Heart left ventricle (tissue), 16 donors: ENCODE measurements around the gene BAZ2B. TPM values are rescaled to one million over a fixed set of nuclear protein-coding genes. Genes with fewer than 3 reads are reported as not detected.
"Not testable (repeated sequence)": the region's sequence is repeated elsewhere in the genome, so short reads cannot be mapped to it uniquely, and the experiment has no call there.

Source experiments
- ATAC-seq, 4 donors: fragments of 200-7000 bp; cut with Tn5 transposase; one replicate each; pipeline ENCODE4 v1.9.1; 2020 to 2022; ENCODE audit warnings: moderate library complexity in 4 of 4, mild to moderate bottlenecking in 3 of 4, moderate number of reproducible peaks in 1 of 4
- DNase-seq, 5 donors: peaks; one replicate each; pipeline ENCODE4 v3.0.0-alpha.2; 2020
- H3K27ac ChIP-seq, 12 donors: fragments of 200-600 bp; sonication (generic) in 4 of 12; one replicate each; pipeline versions ENCODE4 v1.5.0 to v1.8.0; 2016 to 2022; ENCODE audit warnings: mild to moderate bottlenecking in 2 of 12
- H3K27me3 ChIP-seq, 9 donors: fragments of 200-600 bp; sonication (generic) in 2 of 9; one replicate each; pipeline versions ENCODE4 v1.5.1 to v1.8.0; 2016 to 2022; ENCODE audit warnings: mild to moderate bottlenecking in 3 of 9
- H3K36me3 ChIP-seq, 9 donors: fragments of 200-600 bp; sonication (generic) in 2 of 9; one replicate each; pipeline versions ENCODE4 v1.5.0 to v1.8.0; 2018 to 2022; ENCODE audit warnings: mild to moderate bottlenecking in 2 of 9
- H3K4me1 ChIP-seq, 12 donors: fragments of 200-600 bp; sonication (generic) in 4 of 12; one replicate each; pipeline versions ENCODE4 v1.5.0 to v1.8.0; 2016 to 2022; ENCODE audit warnings: mild to moderate bottlenecking in 3 of 12
- H3K4me3 ChIP-seq, 12 donors: fragments of 200-600 bp; sonication (generic) in 4 of 12; one replicate each; pipeline versions ENCODE4 v1.5.0 to v1.8.0; 2017 to 2022; ENCODE audit warnings: mild to moderate bottlenecking in 9 of 12, moderate library complexity in 4 of 12
- H3K9me3 ChIP-seq, 12 donors: fragments of 200-600 bp; sonication (generic) in 4 of 12; one replicate each; pipeline versions ENCODE4 v1.5.0 to v1.8.0; 2016 to 2022; ENCODE audit warnings: mild to moderate bottlenecking in 1 of 12
- CTCF ChIP-seq, 12 donors: fragments of 200-600 bp; sonication (generic) in 4 of 12; IDR thresholded peaks; one replicate each; pipeline versions ENCODE4 v1.5.0 to v1.8.0; 2018 to 2022; ENCODE audit warnings: antibody characterized with exemption in 12 of 12, mild to moderate bottlenecking in 5 of 12
- POLR2A ChIP-seq, 2 donors: fragments of 450-650 bp; IDR thresholded peaks; one replicate each; pipeline ENCODE4 v1.6.1; 2017; ENCODE audit warnings: antibody characterized with exemption in 2 of 2, mild to moderate bottlenecking in 2 of 2, moderate library complexity in 2 of 2
- WGBS, 4 donors: extraction: QIAGEN DNeasy Blood & Tissue Kit in 2 of 4; methylation state at CpG; one replicate each; pipeline versions ENCODE4 v1.1.5 to v1.1.7; 2013 to 2018; 5-methylcytosine and 5-hydroxymethylcytosine counted together
- intact Hi-C, 10 donors: fragments of 100-400 bp; cut with DNase I; formaldehyde crosslinking; loops; one replicate each; pipeline versions ENCODE4 v1.11.1 to v1.14.2; 2022
- polyA plus RNA-seq, 2 donors: library from polyadenylated mRNA; stranded (reverse); fragments of 200-250 nt; gene quantifications; one replicate each; pipeline ENCODE4 v1.2.3, GENCODE V29; 2013
- total RNA-seq, 9 donors: library from RNA; depleted of rRNA in 2 of 9; stranded (reverse); fragments of >200 nt in 2 of 9; fragmentation: NEBNext Ultra II Directional in 3 of 9; extraction: Animal tissue kit (Norgen Biotek cat#: 25700) in 3 of 9; gene quantifications; one replicate each; pipeline versions ENCODE4 v1.1.0 to v1.2.4, GENCODE V29; 2016 to 2023
- donor health status: ischemic (EF 13 %, LVEDD 7.1; RV severe dilation, severe dysfunction).
- donor health status: healthy with polysubstance abuse.
- donor health status: DM: no; HTN: yes; CAD: no.
- donor health status: DM: no; HTN: no; CAD: no.
- donor health status: ischemic (EF 25% LVEDD 6.9; RV normal size, moderate dysfunction).
- donor health status: ischemic (EF 25% LVEDD 5.7; RV mildly dilated, moderate dysfunction).
- donor health status: healthy.
- donor health status: DM: yes; HTN: yes; CAD: no.
- donor health status: ischemic (EF 35%, LVEDD 5.7; RV mildly dilated, moderate dysfunction).
- donor health status: nonischemic (EF 11% LVEDD 7.7; RV severe dilation, severe dysfunction).
- donor health status: DM: yes; HTN: yes; CAD: no.
- donor health status: PGD.
- donor health status: ischemic (EF 29% LVEDD 5.4; RV normal size, mild dysfunction).
- donor health status: nonischemic (EF 23%, LVEDD 6.1; RV moderate dilation, normal function).

Gene BAZ2B
- total and polyA plus RNA-seq, 11 donors, result 15.3 to 56.5 (median 40.2) TPM

- Histone ChIP-seq H3K9me3 (peaks cover 0 to 6% (median 0%) of the 10 kb centered on the region in 12 donors), H3K27ac (no peak overlapping the region), H3K4me3 (no peak overlapping the region), H3K4me1 (peaks cover 0 to 15% (median 0%) of the 10 kb centered on the region in 12 donors), H3K36me3 (no peaks in the 10 kb centered on the region), H3K27me3 (no peaks in the 10 kb centered on the region)
- 86 to 96% (median 92%) methylated on average over 2 of the region's 2 CpGs for WGBS, 4 donors
- intact Hi-C loops, result no loop called here
- no peak for TF ChIP-seq POLR2A (IDR thresholded peaks at IDR 0.05)
- TF ChIP-seq CTCF (IDR thresholded peaks at IDR 0.05), result no peak
- ATAC-seq (no peak), DNase-seq (no peak)
These were observed 16.9 kb upstream of the BAZ2B start for GRCh38 chr2:159633219-159633618.

- H3K27me3 ChIP-seq, DNase-seq, ATAC-seq, H3K4me1 ChIP-seq, H3K36me3 ChIP-seq, H3K27ac ChIP-seq, H3K4me3 ChIP-seq, H3K9me3 ChIP-seq: not testable (repeated sequence)
- WGBS, 4 donors, result 88 to 97% (median 96%) methylated on average over 2 of the region's 2 CpGs
- intact Hi-C loops, result loop anchor here in 1 of 10 donors (10.0 kb wide), 1 partner anchor 79 kb away; no protein-coding TSS in a partner anchor
These were observed 9.3 kb upstream of the BAZ2B start for GRCh38 chr2:159625628-159626027.

DNA sequence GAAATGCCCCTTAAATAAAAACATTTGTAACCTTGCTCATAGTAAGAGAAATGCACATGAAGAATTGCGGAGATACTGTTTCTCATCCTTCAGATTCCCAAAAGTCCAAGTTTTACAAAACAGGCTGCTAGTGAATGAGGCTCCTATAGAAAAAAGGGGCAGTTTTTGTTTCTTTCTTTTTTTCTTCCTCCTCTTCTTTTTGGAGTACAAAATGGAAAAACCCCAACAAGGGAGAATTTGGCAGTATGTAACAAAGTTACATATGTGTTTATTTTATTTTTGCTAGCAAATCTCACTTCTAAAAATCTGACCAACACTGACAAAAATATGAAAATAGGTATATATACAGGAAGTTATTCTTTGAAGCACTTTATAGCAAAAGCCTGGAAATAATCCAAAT lies 7.1 kb upstream of the BAZ2B start:
- WGBS, 4 donors, result 96 to 100% (median 99%) methylated on average over 1 of the region's 1 CpG
- no peak for DNase-seq
- ATAC-seq, result no peak
- TF ChIP-seq CTCF (IDR thresholded peaks at IDR 0.05), result no peak
- TF ChIP-seq POLR2A (IDR thresholded peaks at IDR 0.05), result no peak
- Histone ChIP-seq H3K4me3 (no peak overlapping the region), H3K9me3 (peaks cover 0 to 9% (median 0%) of the 10 kb centered on the region in 12 donors), H3K4me1 (peaks cover 0 to 7% (median 0%) of the 10 kb centered on the region in 12 donors), H3K27me3 (no peaks in the 10 kb centered on the region), H3K36me3 (no peaks in the 10 kb centered on the region), H3K27ac (no peak overlapping the region)
- intact Hi-C loops, result loop anchor here in 1 of 10 donors (10.0 kb wide), 1 partner anchor 81 kb away; no protein-coding TSS in a partner anchor

- ATAC-seq (no peak), DNase-seq (no peak)
- no peaks in the 10 kb centered on the region for H3K36me3 ChIP-seq
- 73 to 80% (median 76%) methylated on average over 2 of the region's 2 CpGs for WGBS, 4 donors
- intact Hi-C loops, result loop anchor here in 1 of 10 donors (10.0 kb wide), 1 partner anchor 82 kb away; no protein-coding TSS in a partner anchor
- H3K4me3 ChIP-seq, result no peak overlapping the region
- H3K27me3 ChIP-seq, result no peaks in the 10 kb centered on the region
- H3K4me1 ChIP-seq, result peaks cover 0 to 10% (median 3%) of the 10 kb centered on the region in 12 donors
- no peak overlapping the region for H3K27ac ChIP-seq
- peaks cover 0 to 9% (median 0%) of the 10 kb centered on the region in 12 donors for H3K9me3 ChIP-seq
- TF ChIP-seq CTCF (IDR thresholded peaks at IDR 0.05), result no peak
- TF ChIP-seq POLR2A (IDR thresholded peaks at IDR 0.05), result no peak
These were observed 6.6 kb upstream of the BAZ2B start for GRCh38 chr2:159622966-159623365.

- Histone ChIP-seq H3K9me3 (peaks cover 0 to 4% (median 0%) of the 10 kb centered on the region in 12 donors), H3K27ac (no peak overlapping the region), H3K4me3 (no peak overlapping the region), H3K36me3 (no peaks in the 10 kb centered on the region), H3K4me1 (peaks cover 0 to 21% (median 11%) of the 10 kb centered on the region in 12 donors), H3K27me3 (no peaks in the 10 kb centered on the region)
- DNase-seq, result no peak
- WGBS, 4 donors, result 92 to 97% (median 95%) methylated on average over 2 of the region's 2 CpGs
- TF ChIP-seq POLR2A (IDR thresholded peaks at IDR 0.05), result no peak
- TF ChIP-seq CTCF (IDR thresholded peaks at IDR 0.05), result no peak
- intact Hi-C loops, result loop anchor here in 1 of 10 donors (10.0 kb wide), 1 partner anchor 84 kb away; no protein-coding TSS in a partner anchor
- ATAC-seq, result no peak
These were observed 4.4 kb upstream of the BAZ2B start for GRCh38 chr2:159620796-159621195.
